ENCODE measurements around the gene CD99. TPM values are rescaled to one million over a fixed set of nuclear protein-coding genes. Genes with fewer than 3 reads are reported as not detected.

CD99 gene
- total RNA-seq, 4 donors from 2014 or later, result 285 to 421 (median 292) TPM

GRCh38 chrX:2711441-2711840 lies 20.3 kb downstream of the CD99 start:
- 57 to 86% methylated on average over 1 to 2 of the region's 2 CpGs for WGBS, 2 donors (ENCODE audit: low coverage in 1 of 2)
- H3K36me3 ChIP-seq, result peaks cover 0 to 48% of the 10 kb centered on the region in 2 donors
- H3K27me3 ChIP-seq, result no peaks in the 10 kb centered on the region
- no peak overlapping the region for H3K4me3 ChIP-seq
- TF ChIP-seq POLR2A (IDR thresholded peaks at IDR 0.05), result no peak
- no peak for TF ChIP-seq EP300 (IDR thresholded peaks at IDR 0.05)
- H3K9me3 ChIP-seq, result no peaks in the 10 kb centered on the region
- H3K27ac ChIP-seq, result no peak overlapping the region
- H3K4me1 ChIP-seq, result peaks cover 7 to 60% (median 32%) of the 10 kb centered on the region in 3 donors
- no peak for ATAC-seq

GRCh38 chrX:2712428-2712827 lies 21.3 kb downstream of the CD99 start:
- Histone ChIP-seq H3K9me3 (no peaks in the 10 kb centered on the region), H3K4me3 (no peak overlapping the region), H3K27ac (no peak overlapping the region), H3K4me1 (peaks cover 7 to 51% (median 23%) of the 10 kb centered on the region in 3 donors), H3K27me3 (no peaks in the 10 kb centered on the region), H3K36me3 (peaks cover 0 to 58% of the 10 kb centered on the region in 2 donors)
- WGBS, 2 donors (ENCODE audit: low coverage in 1 of 2), result 68 to 91% methylated on average over 9 of the region's 9 CpGs
- no peak for TF ChIP-seq POLR2AphosphoS5 (IDR thresholded peaks at IDR 0.05)
- no peak for TF ChIP-seq EP300 (IDR thresholded peaks at IDR 0.05)
- no peak for TF ChIP-seq CTCF (IDR thresholded peaks at IDR 0.05)
- TF ChIP-seq POLR2A (IDR thresholded peaks at IDR 0.05), result no peak
- no peak for ATAC-seq

- H3K4me3 ChIP-seq, result no peak overlapping the region
- H3K4me1 ChIP-seq, result peaks cover 2 to 43% (median 17%) of the 10 kb centered on the region in 3 donors
- 86 to 88% methylated on average over 3 to 7 of the region's 13 CpGs for WGBS, 2 donors (ENCODE audit: low coverage in 1 of 2)
- no peak overlapping the region for H3K27ac ChIP-seq
- no peaks in the 10 kb centered on the region for H3K9me3 ChIP-seq
- H3K36me3 ChIP-seq, result peaks cover 0 to 66% of the 10 kb centered on the region in 2 donors
- TF ChIP-seq EP300 (IDR thresholded peaks at IDR 0.05) (no peak), POLR2A (IDR thresholded peaks at IDR 0.05) (no peak), POLR2AphosphoS5 (IDR thresholded peaks at IDR 0.05) (no peak), CTCF (IDR thresholded peaks at IDR 0.05) (no peak)
- no peak for ATAC-seq
- no peaks in the 10 kb centered on the region for H3K27me3 ChIP-seq
These were observed 22.1 kb downstream of the CD99 start for GRCh38 chrX:2712890-2713840.

- Histone ChIP-seq H3K4me3 (no peak overlapping the region), H3K27ac (no peak overlapping the region), H3K9me3 (no peaks in the 10 kb centered on the region), H3K27me3 (no peaks in the 10 kb centered on the region), H3K4me1 (peaks cover 2 to 29% (median 5%) of the 10 kb centered on the region in 3 donors), H3K36me3 (peaks cover 0 to 77% of the 10 kb centered on the region in 2 donors)
- TF ChIP-seq CTCF (IDR thresholded peaks at IDR 0.05) (no peak), POLR2A (IDR thresholded peaks at IDR 0.05) (no peak), EP300 (IDR thresholded peaks at IDR 0.05) (no peak), POLR2AphosphoS5 (IDR thresholded peaks at IDR 0.05) (no peak)
- no peak for ATAC-seq
- 82 to 90% methylated on average over 5 to 6 of the region's 6 CpGs for WGBS, 2 donors (ENCODE audit: low coverage in 1 of 2)
These were observed 23.5 kb downstream of the CD99 start for GRCh38 chrX:2714551-2714950.

GRCh38 chrX:2715066-2715600 lies 24.0 kb downstream of the CD99 start:
- H3K27ac ChIP-seq, result no peak overlapping the region
- no peaks in the 10 kb centered on the region for H3K9me3 ChIP-seq
- TF ChIP-seq CTCF (IDR thresholded peaks at IDR 0.05) (no peak), POLR2AphosphoS5 (IDR thresholded peaks at IDR 0.05) (no peak), POLR2A (IDR thresholded peaks at IDR 0.05) (no peak), EP300 (IDR thresholded peaks at IDR 0.05) (no peak)
- no peaks in the 10 kb centered on the region for H3K27me3 ChIP-seq
- no peak overlapping the region for H3K4me3 ChIP-seq
- peaks cover 0 to 24% (median 2%) of the 10 kb centered on the region in 3 donors for H3K4me1 ChIP-seq
- H3K36me3 ChIP-seq, result peaks cover 0 to 83% of the 10 kb centered on the region in 2 donors
- no peak for ATAC-seq
- WGBS, 2 donors (ENCODE audit: low coverage in 1 of 2), result 79 to 85% methylated on average over 9 of the region's 11 CpGs
